Liver (tissue), 9 donors: ENCODE data around the gene KCNJ5. TPM values are rescaled to one million over a fixed set of nuclear protein-coding genes. Genes with fewer than 3 reads are reported as not detected.

ENCODE experiments used
- DNase-seq: peaks from one replicate; pipeline ENCODE4 v3.0.0-alpha.2; 2017; ENCODE audit warnings: low spot score
- H3K27ac ChIP-seq, 2 donors: one replicate each; pipeline ENCODE4 v1.7.0; 2013; ENCODE audit warnings: inconsistent platforms in 2 of 2, low read length in 2 of 2, control low read depth in 1 of 2, low read depth in 1 of 2, mild to moderate bottlenecking in 1 of 2
- H3K27me3 ChIP-seq, 4 donors: one replicate each; pipeline versions ENCODE4 v1.6.1 to v1.7.0; 2013; ENCODE audit warnings: low read length in 3 of 4, inconsistent platforms in 1 of 4, mild to moderate bottlenecking in 1 of 4, moderate library complexity in 1 of 4; ENCODE audit not compliant: control insufficient read depth in 4 of 4, insufficient read depth in 4 of 4
- H3K36me3 ChIP-seq, 4 donors: one replicate each; pipeline versions ENCODE4 v1.6.1 to v1.7.0; 2013; ENCODE audit warnings: low read length in 3 of 4, mild to moderate bottlenecking in 3 of 4, low read depth in 1 of 4, moderate library complexity in 1 of 4; ENCODE audit not compliant: control insufficient read depth in 4 of 4, insufficient read depth in 3 of 4
- H3K4me1 ChIP-seq, 4 donors: one replicate each; pipeline versions ENCODE4 v1.6.1 to v1.7.0; 2013; ENCODE audit warnings: low read length in 3 of 4, mild to moderate bottlenecking in 3 of 4, moderate library complexity in 1 of 4; ENCODE audit not compliant: control insufficient read depth in 4 of 4, insufficient read depth in 4 of 4
- H3K4me3 ChIP-seq, 3 donors: one replicate each; pipeline versions ENCODE4 v1.6.1 to v1.7.0; 2013; ENCODE audit warnings: low read length in 3 of 3, control low read depth in 1 of 3, low read depth in 1 of 3, mild to moderate bottlenecking in 1 of 3
- H3K9ac ChIP-seq, 2 donors: one replicate each; pipeline ENCODE4 v1.7.0; 2013; ENCODE audit warnings: low read length in 2 of 2, mild to moderate bottlenecking in 2 of 2, moderate library complexity in 2 of 2, control low read depth in 1 of 2, low read depth in 1 of 2
- H3K9me3 ChIP-seq, 4 donors: one replicate each; pipeline versions ENCODE4 v1.6.1 to v1.7.0; 2013; ENCODE audit warnings: low read length in 3 of 4; ENCODE audit not compliant: control insufficient read depth in 4 of 4
- ATF3 ChIP-seq: IDR thresholded peaks from 2 replicates; pipeline ENCODE4 v1.6.1; 2016; ENCODE audit warnings: antibody characterized with exemption
- EGR1 ChIP-seq, 2 donors: IDR thresholded peaks; 2 replicates each; pipeline ENCODE4 v1.6.1; 2016 to 2018; ENCODE audit warnings: antibody characterized with exemption in 2 of 2, low read depth in 2 of 2
- FOXA1 ChIP-seq: IDR thresholded peaks from 2 replicates; pipeline ENCODE4 v1.6.1; 2016; ENCODE audit warnings: antibody characterized with exemption
- FOXA2 ChIP-seq: IDR thresholded peaks from 2 replicates; pipeline ENCODE4 v1.6.1; 2016; ENCODE audit warnings: antibody characterized with exemption
- GABPA ChIP-seq, 2 donors: IDR thresholded peaks in 1 of 2; conservative IDR thresholded peaks in 1 of 2; 2 replicates each; pipeline ENCODE4 v1.6.1; 2016; ENCODE audit warnings: antibody characterized with exemption in 2 of 2, mild to moderate bottlenecking in 1 of 2, moderate library complexity in 1 of 2
- HNF4A ChIP-seq, 2 donors: conservative IDR thresholded peaks; 2 replicates each; pipeline ENCODE4 v1.6.1; 2016; ENCODE audit warnings: antibody characterized with exemption in 2 of 2, mild to moderate bottlenecking in 2 of 2
- HNF4G ChIP-seq: IDR thresholded peaks from 2 replicates; pipeline ENCODE4 v1.6.1; 2016; ENCODE audit warnings: antibody characterized with exemption
- JUND ChIP-seq, 2 donors: IDR thresholded peaks; 2 replicates each; pipeline ENCODE4 v1.6.1; 2016; ENCODE audit warnings: antibody characterized with exemption in 2 of 2
- NR2F2 ChIP-seq: IDR thresholded peaks from 2 replicates; pipeline ENCODE4 v1.6.1; 2016; ENCODE audit warnings: antibody characterized with exemption
- RAD21 ChIP-seq, 2 donors: IDR thresholded peaks; 2 replicates each; pipeline ENCODE4 v1.6.1; 2016; ENCODE audit warnings: antibody characterized with exemption in 2 of 2, mild to moderate bottlenecking in 2 of 2
- RXRA ChIP-seq, 2 donors: IDR thresholded peaks; 2 replicates each; pipeline ENCODE4 v1.6.1; 2017 to 2018; ENCODE audit warnings: antibody characterized with exemption in 2 of 2, mild to moderate bottlenecking in 1 of 2
- SP1 ChIP-seq: IDR thresholded peaks from 2 replicates; pipeline ENCODE4 v1.6.1; 2018; ENCODE audit warnings: antibody characterized with exemption, mild to moderate bottlenecking
- TAF1 ChIP-seq: conservative IDR thresholded peaks from 2 replicates; pipeline ENCODE4 v1.6.1; 2016; ENCODE audit warnings: antibody characterized with exemption, mild to moderate bottlenecking
- WGBS: extraction: QIAGEN DNeasy Blood & Tissue Kit; methylation state at CpG from one replicate; pipeline ENCODE4 v1.1.7; 2013; 5-methylcytosine and 5-hydroxymethylcytosine counted together
- polyA plus RNA-seq, 2 donors: library from polyadenylated mRNA; stranded (reverse) in 1 of 2; unstranded in 1 of 2; fragments of 200-250 nt in 1 of 2; fragments of >200 nt in 1 of 2; fragmentation: Nextera tagmentation in 1 of 2; extraction: Ambion mirVana in 1 of 2; gene quantifications; one replicate each; pipeline versions ENCODE4 v1.2.1 to v1.2.3, GENCODE V29; 2013 to 2015
- total RNA-seq, 2 donors: library from RNA; depleted of rRNA; stranded (reverse); fragments of >200 nt; gene quantifications; one replicate each; pipeline ENCODE4 v1.2.3, GENCODE V29; 2014
- TF ChIP-seq, protein P1 (sequence below): IDR thresholded peaks from 2 replicates; pipeline ENCODE4 v1.6.1; 2016; ENCODE audit warnings: antibody characterized with exemption
- TF ChIP-seq, protein P2 (sequence below): IDR thresholded peaks from 2 replicates; pipeline ENCODE4 v1.6.1; 2016; ENCODE audit warnings: antibody characterized with exemption
- TF ChIP-seq, protein P3 (sequence below): fragments of 150-350 bp; IDR thresholded peaks from 2 replicates; pipeline ENCODE4 v1.5.1; 2017; ENCODE audit warnings: improper control_type of control experiment, low read depth, low read length; ENCODE audit not compliant: missing input control
- donor health status: healthy.
- donor health status: healthy.
- donor health status: healthy.
- donor health status: healthy.
- donor health status: healthy.

Gene KCNJ5
- total and polyA plus RNA-seq, 4 donors: 0.04 to 0.08 (median 0.06) TPM

DNA sequence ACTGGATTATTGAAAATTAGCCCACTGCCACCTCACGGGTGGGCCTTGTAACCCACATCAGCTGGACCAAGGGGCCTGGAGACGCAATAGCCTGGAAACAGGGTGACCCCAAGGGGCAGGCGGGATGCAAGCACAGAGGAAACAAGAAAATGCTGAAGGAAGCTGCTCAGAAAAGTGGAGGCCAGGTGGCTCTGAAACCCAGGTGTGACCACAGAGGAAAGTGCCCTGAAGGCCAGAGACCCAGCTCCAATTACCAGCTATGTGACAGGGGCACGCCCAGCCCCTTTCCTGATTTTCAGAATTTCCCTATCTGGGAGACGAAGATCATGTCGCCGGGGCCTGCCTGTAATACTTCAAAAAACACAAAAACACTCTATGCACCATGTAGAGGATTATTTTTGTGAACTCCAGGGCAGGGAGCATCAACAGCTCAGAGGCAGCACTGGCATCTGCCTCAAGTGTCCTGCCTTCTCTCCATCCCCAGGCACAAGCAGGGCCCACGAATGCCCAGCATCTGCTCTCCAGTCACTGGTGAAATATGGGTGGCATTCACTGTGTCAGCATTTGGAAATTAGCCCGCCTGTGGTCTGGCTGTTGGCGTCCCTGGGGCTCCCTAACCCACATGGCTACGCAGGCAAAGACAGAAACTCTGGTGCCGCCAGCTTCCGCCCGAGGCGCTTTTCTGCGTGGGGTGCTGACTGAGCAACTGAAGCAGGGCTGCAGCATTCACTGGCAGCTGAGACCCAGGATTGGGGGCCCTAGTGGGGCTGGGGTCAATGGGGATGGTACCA is 30.4 kb upstream of the KCNJ5 start:
- DNase-seq: no peak
- no peaks in the 10 kb centered on the region for H3K27me3 ChIP-seq
- no peaks in the 10 kb centered on the region for H3K36me3 ChIP-seq
- H3K9me3 ChIP-seq: no peaks in the 10 kb centered on the region
- 93% methylated on average over 16 of the region's 16 CpGs for WGBS
- H3K9ac ChIP-seq: no peak overlapping the region
- H3K4me1 ChIP-seq: peaks cover 0 to 9% (median 0%) of the 10 kb centered on the region in 4 donors
- H3K27ac ChIP-seq: no peak overlapping the region
- H3K4me3 ChIP-seq: no peak overlapping the region
- no peak for TF ChIP-seq FOXA1
- no peak for TF ChIP-seq RXRA (IDR thresholded peaks at IDR 0.05)
- no peak for TF ChIP-seq TAF1
- no peak for TF ChIP-seq EGR1 (IDR thresholded peaks at IDR 0.05; ENCODE audit: low read depth in 2 of 2)
- TF ChIP-seq, protein P1, sequence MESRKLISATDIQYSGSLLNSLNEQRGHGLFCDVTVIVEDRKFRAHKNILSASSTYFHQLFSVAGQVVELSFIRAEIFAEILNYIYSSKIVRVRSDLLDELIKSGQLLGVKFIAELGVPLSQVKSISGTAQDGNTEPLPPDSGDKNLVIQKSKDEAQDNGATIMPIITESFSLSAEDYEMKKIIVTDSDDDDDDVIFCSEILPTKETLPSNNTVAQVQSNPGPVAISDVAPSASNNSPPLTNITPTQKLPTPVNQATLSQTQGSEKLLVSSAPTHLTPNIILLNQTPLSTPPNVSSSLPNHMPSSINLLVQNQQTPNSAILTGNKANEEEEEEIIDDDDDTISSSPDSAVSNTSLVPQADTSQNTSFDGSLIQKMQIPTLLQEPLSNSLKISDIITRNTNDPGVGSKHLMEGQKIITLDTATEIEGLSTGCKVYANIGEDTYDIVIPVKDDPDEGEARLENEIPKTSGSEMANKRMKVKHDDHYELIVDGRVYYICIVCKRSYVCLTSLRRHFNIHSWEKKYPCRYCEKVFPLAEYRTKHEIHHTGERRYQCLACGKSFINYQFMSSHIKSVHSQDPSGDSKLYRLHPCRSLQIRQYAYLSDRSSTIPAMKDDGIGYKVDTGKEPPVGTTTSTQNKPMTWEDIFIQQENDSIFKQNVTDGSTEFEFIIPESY: no peak
- TF ChIP-seq, protein P2, sequence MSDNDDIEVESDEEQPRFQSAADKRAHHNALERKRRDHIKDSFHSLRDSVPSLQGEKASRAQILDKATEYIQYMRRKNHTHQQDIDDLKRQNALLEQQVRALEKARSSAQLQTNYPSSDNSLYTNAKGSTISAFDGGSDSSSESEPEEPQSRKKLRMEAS: no peak
- no peak for TF ChIP-seq RAD21 (IDR thresholded peaks at IDR 0.05)
- TF ChIP-seq GABPA (IDR thresholded peaks at IDR 0.05 in 1 of 2, conservative IDR thresholded peaks at IDR 0.05 in 1 of 2): no peak
- TF ChIP-seq, protein P3, sequence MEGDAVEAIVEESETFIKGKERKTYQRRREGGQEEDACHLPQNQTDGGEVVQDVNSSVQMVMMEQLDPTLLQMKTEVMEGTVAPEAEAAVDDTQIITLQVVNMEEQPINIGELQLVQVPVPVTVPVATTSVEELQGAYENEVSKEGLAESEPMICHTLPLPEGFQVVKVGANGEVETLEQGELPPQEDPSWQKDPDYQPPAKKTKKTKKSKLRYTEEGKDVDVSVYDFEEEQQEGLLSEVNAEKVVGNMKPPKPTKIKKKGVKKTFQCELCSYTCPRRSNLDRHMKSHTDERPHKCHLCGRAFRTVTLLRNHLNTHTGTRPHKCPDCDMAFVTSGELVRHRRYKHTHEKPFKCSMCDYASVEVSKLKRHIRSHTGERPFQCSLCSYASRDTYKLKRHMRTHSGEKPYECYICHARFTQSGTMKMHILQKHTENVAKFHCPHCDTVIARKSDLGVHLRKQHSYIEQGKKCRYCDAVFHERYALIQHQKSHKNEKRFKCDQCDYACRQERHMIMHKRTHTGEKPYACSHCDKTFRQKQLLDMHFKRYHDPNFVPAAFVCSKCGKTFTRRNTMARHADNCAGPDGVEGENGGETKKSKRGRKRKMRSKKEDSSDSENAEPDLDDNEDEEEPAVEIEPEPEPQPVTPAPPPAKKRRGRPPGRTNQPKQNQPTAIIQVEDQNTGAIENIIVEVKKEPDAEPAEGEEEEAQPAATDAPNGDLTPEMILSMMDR: no peak
- TF ChIP-seq FOXA2: no peak

GRCh38 chr11:128862406-128862805 is 28.8 kb upstream of the KCNJ5 start:
- H3K27me3 ChIP-seq: no peaks in the 10 kb centered on the region
- no peak overlapping the region for H3K4me3 ChIP-seq
- H3K9me3 ChIP-seq: no peaks in the 10 kb centered on the region
- TF ChIP-seq FOXA2: no peak
- TF ChIP-seq GABPA (IDR thresholded peaks at IDR 0.05 in 1 of 2, conservative IDR thresholded peaks at IDR 0.05 in 1 of 2): no peak
- no peak for TF ChIP-seq EGR1 (IDR thresholded peaks at IDR 0.05; ENCODE audit: low read depth in 2 of 2)
- no peak for TF ChIP-seq JUND (IDR thresholded peaks at IDR 0.05)
- no peak for TF ChIP-seq HNF4G
- no peak for TF ChIP-seq RAD21 (IDR thresholded peaks at IDR 0.05)
- TF ChIP-seq HNF4A (conservative IDR thresholded peaks at IDR 0.05): no peak
- TF ChIP-seq RXRA (IDR thresholded peaks at IDR 0.05): no peak
- TF ChIP-seq NR2F2: no peak
- TF ChIP-seq SP1: no peak
- TF ChIP-seq ATF3: no peak
- no peak for TF ChIP-seq FOXA1
- no peak overlapping the region for H3K9ac ChIP-seq
- peaks cover 0 to 9% (median 0%) of the 10 kb centered on the region in 4 donors for H3K4me1 ChIP-seq
- no peak for DNase-seq
- H3K36me3 ChIP-seq: no peaks in the 10 kb centered on the region
- 85% methylated on average over 9 of the region's 9 CpGs for WGBS
- no peak overlapping the region for H3K27ac ChIP-seq
